WTC11 (cell line): ENCODE results near the gene TTC38. TPM values are rescaled to one million over a fixed set of nuclear protein-coding genes. Genes with fewer than 3 reads are reported as not detected.

Experiments
- ATAC-seq: fragments of 200-7000 bp; cut with Tn5 transposase; 2 replicates; pipeline ENCODE4 v1.10.0; 2021; ENCODE audit warnings: mild to moderate bottlenecking, moderate library complexity
- CTCF ChIA-PET: fragments of 300-600 bp; sonication (Branson Sonifier 250); formaldehyde crosslinking; loops from one replicate; lab custom pipeline; 2021; ENCODE audit warnings: antibody characterized with exemption; lab: Charles Lee
- POLR2A ChIA-PET: fragments of 350-600 bp; sonication (Branson Sonifier 250); formaldehyde crosslinking; loops from one replicate; lab custom pipeline; 2021; ENCODE audit warnings: antibody characterized with exemption; lab: Charles Lee
- DNase-seq: peaks from one replicate; pipeline ENCODE4 v3.0.0; 2021; ENCODE audit warnings: low spot score
- H3K27ac Mint-ChIP-seq: 2 replicates; pipeline ENCODE4 v1.8.0; 2021; ENCODE audit warnings: mixed read lengths
- H3K27me3 Mint-ChIP-seq: 2 replicates; pipeline ENCODE4 v1.8.0; 2021; ENCODE audit warnings: low read depth, mild to moderate bottlenecking, moderate library complexity, mixed read lengths
- H3K36me3 Mint-ChIP-seq: 2 replicates; pipeline ENCODE4 v1.8.0; 2021; ENCODE audit warnings: mixed read lengths
- H3K4me1 Mint-ChIP-seq: 2 replicates; pipeline ENCODE4 v1.8.0; 2022; ENCODE audit warnings: mixed read lengths
- H3K4me3 Mint-ChIP-seq: 2 replicates; pipeline ENCODE4 v1.8.0; 2021; ENCODE audit warnings: mild to moderate bottlenecking, moderate library complexity, mixed read lengths
- H3K9me3 Mint-ChIP-seq: 2 replicates; pipeline ENCODE4 v1.8.0; 2021; ENCODE audit warnings: mixed read lengths
- ATF1 ChIP-seq: sonication (generic); formaldehyde crosslinking; IDR thresholded peaks from 2 replicates; pipeline ENCODE4 v1.8.1; 2023; ENCODE audit warnings: mild to moderate bottlenecking, moderate library complexity, missing genetic modification reagents
- EMX1 ChIP-seq: fragments of 250-450 bp; sonication (Bioruptor Pico); IDR thresholded peaks from 2 replicates; pipeline ENCODE4 v1.8.0; 2021; ENCODE audit warnings: mild to moderate bottlenecking
- ETV6 ChIP-seq: sonication (generic); formaldehyde crosslinking; IDR thresholded peaks from 2 replicates; pipeline ENCODE4 v1.8.1; 2022; ENCODE audit warnings: mild to moderate bottlenecking, missing genetic modification reagents
- GRHL2 ChIP-seq: fragments of 250-450 bp; sonication (Bioruptor Pico); IDR thresholded peaks from 2 replicates; pipeline ENCODE4 v1.8.0; 2022; ENCODE audit warnings: mild to moderate bottlenecking, moderate library complexity; ENCODE audit not compliant: insufficient replicate concordance, severe bottlenecking
- IRF2 ChIP-seq: sonication (generic); formaldehyde crosslinking; IDR thresholded peaks from 2 replicates; pipeline ENCODE4 v1.8.0; 2022; ENCODE audit warnings: low read depth, missing genetic modification reagents, borderline replicate concordance
- MXD4 ChIP-seq: fragments of 250-450 bp; sonication (Bioruptor Pico); IDR thresholded peaks from 2 replicates; pipeline ENCODE4 v1.8.0; 2021; ENCODE audit warnings: mild to moderate bottlenecking, moderate library complexity, borderline replicate concordance
- RELA ChIP-seq: sonication (generic); formaldehyde crosslinking; IDR thresholded peaks from 2 replicates; pipeline ENCODE4 v1.8.1; 2022; ENCODE audit warnings: missing genetic modification reagents, mild to moderate bottlenecking, borderline replicate concordance
- RORB ChIP-seq: fragments of 250-450 bp; sonication (Bioruptor Pico); IDR thresholded peaks from 2 replicates; pipeline ENCODE4 v1.9.0; 2021; ENCODE audit warnings: mild to moderate bottlenecking
- SMAD3 ChIP-seq: sonication (generic); formaldehyde crosslinking; IDR thresholded peaks from 2 replicates; pipeline ENCODE4 v1.8.0; 2022; ENCODE audit warnings: missing genetic modification reagents, mild to moderate bottlenecking, borderline replicate concordance
- SP1 ChIP-seq: sonication (generic); formaldehyde crosslinking; conservative IDR thresholded peaks from 2 replicates; pipeline ENCODE4 v1.8.1; 2022; ENCODE audit warnings: missing genetic modification reagents
- TEAD1 ChIP-seq: sonication (generic); formaldehyde crosslinking; IDR thresholded peaks from 2 replicates; pipeline ENCODE4 v1.8.0; 2022; ENCODE audit warnings: mild to moderate bottlenecking, missing genetic modification reagents
- ZBTB21 ChIP-seq: sonication (generic); formaldehyde crosslinking; IDR thresholded peaks from 2 replicates; pipeline ENCODE4 v1.8.1; 2023; ENCODE audit warnings: mild to moderate bottlenecking, missing genetic modification reagents, borderline replicate concordance
- total RNA-seq: library from RNA; stranded (reverse); gene quantifications from 3 replicates; pipeline ENCODE4 v1.2.3, GENCODE V29; 2021
- TF ChIP-seq, protein P1 (sequence below): sonication (generic); formaldehyde crosslinking; conservative IDR thresholded peaks from 2 replicates; pipeline ENCODE4 v1.8.1; 2023; ENCODE audit warnings: mild to moderate bottlenecking, low read depth, missing genetic modification reagents, moderate library complexity
- TF ChIP-seq, protein P2 (sequence below): fragments of 250-450 bp; sonication (Bioruptor Pico); IDR thresholded peaks from 2 replicates; pipeline ENCODE4 v1.9.0; 2021; ENCODE audit warnings: mild to moderate bottlenecking
- TF ChIP-seq, protein P3 (sequence below): sonication (generic); formaldehyde crosslinking; IDR thresholded peaks from 2 replicates; pipeline ENCODE4 v1.8.1; 2023; ENCODE audit warnings: mild to moderate bottlenecking, missing genetic modification reagents
- TF ChIP-seq, protein P4 (sequence below): fragments of 250-450 bp; sonication (Bioruptor Pico); IDR thresholded peaks from 2 replicates; pipeline ENCODE4 v1.9.0; 2021; ENCODE audit warnings: moderate library complexity, mild to moderate bottlenecking, inconsistent platforms, borderline replicate concordance
- TF ChIP-seq, protein P5 (sequence below): sonication (generic); formaldehyde crosslinking; IDR thresholded peaks from 2 replicates; pipeline ENCODE4 v1.8.0; 2023; ENCODE audit warnings: mild to moderate bottlenecking, missing genetic modification reagents
- TF ChIP-seq, protein P6 (sequence below): sonication (generic); formaldehyde crosslinking; IDR thresholded peaks from 2 replicates; pipeline ENCODE4 v1.8.0; 2022; ENCODE audit warnings: mild to moderate bottlenecking, missing genetic modification reagents
- TF ChIP-seq, protein P7 (sequence below): sonication (generic); formaldehyde crosslinking; conservative IDR thresholded peaks from 2 replicates; pipeline ENCODE4 v1.8.1; 2022; ENCODE audit warnings: mild to moderate bottlenecking, missing genetic modification reagents
- TF ChIP-seq, protein P8 (sequence below): sonication (generic); formaldehyde crosslinking; IDR thresholded peaks from 2 replicates; pipeline ENCODE4 v1.8.1; 2023; ENCODE audit warnings: mild to moderate bottlenecking, moderate library complexity, missing genetic modification reagents

The TTC38 gene
- total RNA-seq, 1 experiment from 2014 or later, result 20.7 TPM

DNA sequence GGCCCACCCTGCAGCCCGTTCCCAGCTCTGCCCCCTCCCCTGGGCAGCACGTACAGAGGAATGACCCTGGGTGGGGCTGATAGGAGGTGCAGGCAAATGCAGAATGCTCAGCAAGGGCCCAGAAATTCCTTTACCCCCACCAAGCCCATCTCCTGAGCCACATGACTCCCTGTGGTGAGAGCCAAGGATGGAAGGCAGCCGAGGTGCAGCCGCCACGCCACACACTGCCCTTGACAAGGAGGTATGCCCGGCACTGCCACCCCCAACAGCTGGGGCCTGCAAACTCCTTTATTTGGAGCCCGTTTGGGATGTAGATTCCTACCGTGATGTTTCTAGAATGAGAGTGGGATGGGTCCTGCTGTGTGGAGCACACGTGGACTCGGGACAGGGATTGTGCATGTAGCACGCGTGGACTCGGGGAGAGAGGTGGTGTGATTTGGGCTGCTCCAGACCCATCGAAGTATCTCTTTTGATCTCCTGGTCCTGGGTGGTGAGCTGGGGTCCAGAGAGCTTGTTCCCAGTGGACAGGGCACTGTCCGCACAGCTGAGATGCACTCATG, 41.8 kb downstream of the TTC38 start:
- POLR2A ChIA-PET, result no interaction called here
- H3K27me3 Mint-ChIP-seq, result no peaks in the 10 kb centered on the region
- no peak for TF ChIP-seq ATF1 (CRISPR knock-in tag)
- peaks cover 32% of the 10 kb centered on the region for H3K36me3 Mint-ChIP-seq
- ATAC-seq (no peak), DNase-seq (no peak)
- no peaks in the 10 kb centered on the region for H3K4me1 Mint-ChIP-seq
- no peak overlapping the region for H3K4me3 Mint-ChIP-seq
- no peaks in the 10 kb centered on the region for H3K9me3 Mint-ChIP-seq
- CTCF ChIA-PET, result interaction anchor here (1.0 kb wide), 1 partner anchor 47 kb away, joined by 3 read pairs; no protein-coding TSS in a partner anchor
- H3K27ac Mint-ChIP-seq, result no peak overlapping the region

DNA sequence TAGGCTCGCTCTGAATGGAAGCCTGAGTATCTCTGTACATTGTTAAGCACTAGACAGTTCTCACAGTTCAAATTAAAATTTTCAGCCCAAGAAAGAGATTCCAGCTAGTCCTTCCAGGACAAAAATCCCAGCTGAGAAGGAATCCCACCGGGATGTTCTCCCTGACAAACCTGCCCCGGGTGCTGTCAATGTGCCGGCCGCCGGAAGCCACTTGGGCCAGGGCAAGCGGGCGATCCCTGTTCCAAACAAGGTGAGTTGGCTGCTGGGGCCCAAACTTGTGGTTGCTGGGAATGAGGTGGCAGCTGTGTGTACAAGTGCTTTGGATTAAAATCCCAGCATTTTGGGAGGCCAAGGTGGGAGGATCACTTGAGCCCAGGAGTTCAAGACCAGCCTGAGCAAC, 44.2 kb downstream of the TTC38 start:
- ChIA-PET CTCF (interaction anchor here (1.5 to 3.2 kb wide), 2 partner anchors 16 to 190 kb away, joined by 4 to 10 read pairs; partner anchors contain the start of gene GTSE1), POLR2A (no interaction called here)
- ATAC-seq (no peak), DNase-seq (no peak)
- Mint-ChIP-seq H3K36me3 (peaks cover 37% of the 10 kb centered on the region), H3K27me3 (no peaks in the 10 kb centered on the region), H3K9me3 (no peaks in the 10 kb centered on the region), H3K4me3 (no peak overlapping the region), H3K27ac (no peak overlapping the region; the same call in 1 of the 2 replicates), H3K4me1 (no peaks in the 10 kb centered on the region)
- TF ChIP-seq, protein P1, sequence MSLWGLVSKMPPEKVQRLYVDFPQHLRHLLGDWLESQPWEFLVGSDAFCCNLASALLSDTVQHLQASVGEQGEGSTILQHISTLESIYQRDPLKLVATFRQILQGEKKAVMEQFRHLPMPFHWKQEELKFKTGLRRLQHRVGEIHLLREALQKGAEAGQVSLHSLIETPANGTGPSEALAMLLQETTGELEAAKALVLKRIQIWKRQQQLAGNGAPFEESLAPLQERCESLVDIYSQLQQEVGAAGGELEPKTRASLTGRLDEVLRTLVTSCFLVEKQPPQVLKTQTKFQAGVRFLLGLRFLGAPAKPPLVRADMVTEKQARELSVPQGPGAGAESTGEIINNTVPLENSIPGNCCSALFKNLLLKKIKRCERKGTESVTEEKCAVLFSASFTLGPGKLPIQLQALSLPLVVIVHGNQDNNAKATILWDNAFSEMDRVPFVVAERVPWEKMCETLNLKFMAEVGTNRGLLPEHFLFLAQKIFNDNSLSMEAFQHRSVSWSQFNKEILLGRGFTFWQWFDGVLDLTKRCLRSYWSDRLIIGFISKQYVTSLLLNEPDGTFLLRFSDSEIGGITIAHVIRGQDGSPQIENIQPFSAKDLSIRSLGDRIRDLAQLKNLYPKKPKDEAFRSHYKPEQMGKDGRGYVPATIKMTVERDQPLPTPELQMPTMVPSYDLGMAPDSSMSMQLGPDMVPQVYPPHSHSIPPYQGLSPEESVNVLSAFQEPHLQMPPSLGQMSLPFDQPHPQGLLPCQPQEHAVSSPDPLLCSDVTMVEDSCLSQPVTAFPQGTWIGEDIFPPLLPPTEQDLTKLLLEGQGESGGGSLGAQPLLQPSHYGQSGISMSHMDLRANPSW (CRISPR knock-in tag), result no peak
- TF ChIP-seq, protein P2, sequence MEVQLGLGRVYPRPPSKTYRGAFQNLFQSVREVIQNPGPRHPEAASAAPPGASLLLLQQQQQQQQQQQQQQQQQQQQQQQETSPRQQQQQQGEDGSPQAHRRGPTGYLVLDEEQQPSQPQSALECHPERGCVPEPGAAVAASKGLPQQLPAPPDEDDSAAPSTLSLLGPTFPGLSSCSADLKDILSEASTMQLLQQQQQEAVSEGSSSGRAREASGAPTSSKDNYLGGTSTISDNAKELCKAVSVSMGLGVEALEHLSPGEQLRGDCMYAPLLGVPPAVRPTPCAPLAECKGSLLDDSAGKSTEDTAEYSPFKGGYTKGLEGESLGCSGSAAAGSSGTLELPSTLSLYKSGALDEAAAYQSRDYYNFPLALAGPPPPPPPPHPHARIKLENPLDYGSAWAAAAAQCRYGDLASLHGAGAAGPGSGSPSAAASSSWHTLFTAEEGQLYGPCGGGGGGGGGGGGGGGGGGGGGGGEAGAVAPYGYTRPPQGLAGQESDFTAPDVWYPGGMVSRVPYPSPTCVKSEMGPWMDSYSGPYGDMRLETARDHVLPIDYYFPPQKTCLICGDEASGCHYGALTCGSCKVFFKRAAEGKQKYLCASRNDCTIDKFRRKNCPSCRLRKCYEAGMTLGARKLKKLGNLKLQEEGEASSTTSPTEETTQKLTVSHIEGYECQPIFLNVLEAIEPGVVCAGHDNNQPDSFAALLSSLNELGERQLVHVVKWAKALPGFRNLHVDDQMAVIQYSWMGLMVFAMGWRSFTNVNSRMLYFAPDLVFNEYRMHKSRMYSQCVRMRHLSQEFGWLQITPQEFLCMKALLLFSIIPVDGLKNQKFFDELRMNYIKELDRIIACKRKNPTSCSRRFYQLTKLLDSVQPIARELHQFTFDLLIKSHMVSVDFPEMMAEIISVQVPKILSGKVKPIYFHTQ, result no peak
- TF ChIP-seq ETV6 (CRISPR knock-in tag) (no peak), RELA (CRISPR knock-in tag) (no peak), ZBTB21 (no peak), TEAD1 (CRISPR knock-in tag) (no peak), IRF2 (CRISPR knock-in tag) (no peak), RORB (CRISPR knock-in tag) (no peak), EMX1 (CRISPR knock-in tag) (no peak), GRHL2 (CRISPR knock-in tag) (no peak), MXD4 (no peak), SP1 (no peak), SMAD3 (no peak)
- TF ChIP-seq, protein P3, sequence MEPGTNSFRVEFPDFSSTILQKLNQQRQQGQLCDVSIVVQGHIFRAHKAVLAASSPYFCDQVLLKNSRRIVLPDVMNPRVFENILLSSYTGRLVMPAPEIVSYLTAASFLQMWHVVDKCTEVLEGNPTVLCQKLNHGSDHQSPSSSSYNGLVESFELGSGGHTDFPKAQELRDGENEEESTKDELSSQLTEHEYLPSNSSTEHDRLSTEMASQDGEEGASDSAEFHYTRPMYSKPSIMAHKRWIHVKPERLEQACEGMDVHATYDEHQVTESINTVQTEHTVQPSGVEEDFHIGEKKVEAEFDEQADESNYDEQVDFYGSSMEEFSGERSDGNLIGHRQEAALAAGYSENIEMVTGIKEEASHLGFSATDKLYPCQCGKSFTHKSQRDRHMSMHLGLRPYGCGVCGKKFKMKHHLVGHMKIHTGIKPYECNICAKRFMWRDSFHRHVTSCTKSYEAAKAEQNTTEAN (CRISPR knock-in tag), result no peak
- TF ChIP-seq, protein P4, sequence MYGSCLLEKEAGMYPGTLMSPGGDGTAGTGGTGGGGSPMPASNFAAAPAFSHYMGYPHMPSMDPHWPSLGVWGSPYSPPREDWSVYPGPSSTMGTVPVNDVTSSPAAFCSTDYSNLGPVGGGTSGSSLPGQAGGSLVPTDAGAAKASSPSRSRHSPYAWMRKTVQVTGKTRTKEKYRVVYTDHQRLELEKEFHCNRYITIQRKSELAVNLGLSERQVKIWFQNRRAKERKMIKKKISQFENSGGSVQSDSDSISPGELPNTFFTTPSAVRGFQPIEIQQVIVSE (CRISPR knock-in tag), result no peak
- TF ChIP-seq, protein P5, sequence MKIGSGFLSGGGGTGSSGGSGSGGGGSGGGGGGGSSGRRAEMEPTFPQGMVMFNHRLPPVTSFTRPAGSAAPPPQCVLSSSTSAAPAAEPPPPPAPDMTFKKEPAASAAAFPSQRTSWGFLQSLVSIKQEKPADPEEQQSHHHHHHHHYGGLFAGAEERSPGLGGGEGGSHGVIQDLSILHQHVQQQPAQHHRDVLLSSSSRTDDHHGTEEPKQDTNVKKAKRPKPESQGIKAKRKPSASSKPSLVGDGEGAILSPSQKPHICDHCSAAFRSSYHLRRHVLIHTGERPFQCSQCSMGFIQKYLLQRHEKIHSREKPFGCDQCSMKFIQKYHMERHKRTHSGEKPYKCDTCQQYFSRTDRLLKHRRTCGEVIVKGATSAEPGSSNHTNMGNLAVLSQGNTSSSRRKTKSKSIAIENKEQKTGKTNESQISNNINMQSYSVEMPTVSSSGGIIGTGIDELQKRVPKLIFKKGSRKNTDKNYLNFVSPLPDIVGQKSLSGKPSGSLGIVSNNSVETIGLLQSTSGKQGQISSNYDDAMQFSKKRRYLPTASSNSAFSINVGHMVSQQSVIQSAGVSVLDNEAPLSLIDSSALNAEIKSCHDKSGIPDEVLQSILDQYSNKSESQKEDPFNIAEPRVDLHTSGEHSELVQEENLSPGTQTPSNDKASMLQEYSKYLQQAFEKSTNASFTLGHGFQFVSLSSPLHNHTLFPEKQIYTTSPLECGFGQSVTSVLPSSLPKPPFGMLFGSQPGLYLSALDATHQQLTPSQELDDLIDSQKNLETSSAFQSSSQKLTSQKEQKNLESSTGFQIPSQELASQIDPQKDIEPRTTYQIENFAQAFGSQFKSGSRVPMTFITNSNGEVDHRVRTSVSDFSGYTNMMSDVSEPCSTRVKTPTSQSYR, result no peak
- TF ChIP-seq, protein P6, sequence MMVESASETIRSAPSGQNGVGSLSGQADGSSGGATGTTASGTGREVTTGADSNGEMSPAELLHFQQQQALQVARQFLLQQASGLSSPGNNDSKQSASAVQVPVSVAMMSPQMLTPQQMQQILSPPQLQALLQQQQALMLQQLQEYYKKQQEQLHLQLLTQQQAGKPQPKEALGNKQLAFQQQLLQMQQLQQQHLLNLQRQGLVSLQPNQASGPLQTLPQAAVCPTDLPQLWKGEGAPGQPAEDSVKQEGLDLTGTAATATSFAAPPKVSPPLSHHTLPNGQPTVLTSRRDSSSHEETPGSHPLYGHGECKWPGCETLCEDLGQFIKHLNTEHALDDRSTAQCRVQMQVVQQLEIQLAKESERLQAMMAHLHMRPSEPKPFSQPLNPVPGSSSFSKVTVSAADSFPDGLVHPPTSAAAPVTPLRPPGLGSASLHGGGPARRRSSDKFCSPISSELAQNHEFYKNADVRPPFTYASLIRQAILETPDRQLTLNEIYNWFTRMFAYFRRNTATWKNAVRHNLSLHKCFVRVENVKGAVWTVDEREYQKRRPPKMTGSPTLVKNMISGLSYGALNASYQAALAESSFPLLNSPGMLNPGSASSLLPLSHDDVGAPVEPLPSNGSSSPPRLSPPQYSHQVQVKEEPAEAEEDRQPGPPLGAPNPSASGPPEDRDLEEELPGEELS (CRISPR knock-in tag), result no peak
- TF ChIP-seq, protein P7, sequence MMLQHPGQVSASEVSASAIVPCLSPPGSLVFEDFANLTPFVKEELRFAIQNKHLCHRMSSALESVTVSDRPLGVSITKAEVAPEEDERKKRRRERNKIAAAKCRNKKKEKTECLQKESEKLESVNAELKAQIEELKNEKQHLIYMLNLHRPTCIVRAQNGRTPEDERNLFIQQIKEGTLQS, result no peak
- TF ChIP-seq, protein P8, sequence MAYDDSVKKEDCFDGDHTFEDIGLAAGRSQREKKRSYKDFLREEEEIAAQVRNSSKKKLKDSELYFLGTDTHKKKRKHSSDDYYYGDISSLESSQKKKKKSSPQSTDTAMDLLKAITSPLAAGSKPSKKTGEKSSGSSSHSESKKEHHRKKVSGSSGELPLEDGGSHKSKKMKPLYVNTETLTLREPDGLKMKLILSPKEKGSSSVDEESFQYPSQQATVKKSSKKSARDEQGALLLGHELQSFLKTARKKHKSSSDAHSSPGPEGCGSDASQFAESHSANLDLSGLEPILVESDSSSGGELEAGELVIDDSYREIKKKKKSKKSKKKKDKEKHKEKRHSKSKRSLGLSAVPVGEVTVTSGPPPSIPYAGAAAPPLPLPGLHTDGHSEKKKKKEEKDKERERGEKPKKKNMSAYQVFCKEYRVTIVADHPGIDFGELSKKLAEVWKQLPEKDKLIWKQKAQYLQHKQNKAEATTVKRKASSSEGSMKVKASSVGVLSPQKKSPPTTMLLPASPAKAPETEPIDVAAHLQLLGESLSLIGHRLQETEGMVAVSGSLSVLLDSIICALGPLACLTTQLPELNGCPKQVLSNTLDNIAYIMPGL, result no peak
